Neuronal stem cell (in vitro differentiated cells): ENCODE results near the gene SEC11C. TPM values are rescaled to one million over a fixed set of nuclear protein-coding genes. Genes with fewer than 3 reads are reported as not detected.

ENCODE experiments used
- DNase-seq: peaks from one replicate; pipeline ENCODE4 v3.0.0-alpha.2; 2013; ENCODE audit warnings: low spot score
- H2AFZ ChIP-seq: one replicate; pipeline ENCODE4 v1.6.1; 2013; ENCODE audit warnings: mild to moderate bottlenecking, low read length, inconsistent platforms
- H2AK5ac ChIP-seq: 2 replicates; pipeline ENCODE4 v1.6.1; 2013; ENCODE audit warnings: low read depth, mild to moderate bottlenecking, inconsistent platforms, low read length, moderate library complexity, mixed read lengths
- H2BK120ac ChIP-seq: 2 replicates; pipeline ENCODE4 v1.6.1; 2013; ENCODE audit warnings: low read depth, mild to moderate bottlenecking, inconsistent platforms, low read length, moderate library complexity, mixed read lengths
- H2BK12ac ChIP-seq: one replicate; pipeline ENCODE4 v1.6.1; 2013; ENCODE audit warnings: low read length, inconsistent platforms
- H2BK15ac ChIP-seq: 2 replicates; pipeline ENCODE4 v1.6.1; 2013; ENCODE audit warnings: mild to moderate bottlenecking, low read length, inconsistent platforms, mixed read lengths
- H2BK5ac ChIP-seq: one replicate; pipeline ENCODE4 v1.6.1; 2013; ENCODE audit warnings: inconsistent platforms, mild to moderate bottlenecking, low read length, moderate library complexity
- H3K14ac ChIP-seq: one replicate; pipeline ENCODE4 v1.6.1; 2013; ENCODE audit warnings: low read length, inconsistent platforms
- H3K18ac ChIP-seq: 2 replicates; pipeline ENCODE4 v1.6.1; 2013; ENCODE audit warnings: low read length, inconsistent platforms
- H3K23ac ChIP-seq: 2 replicates; pipeline ENCODE4 v1.6.1; 2013; ENCODE audit warnings: low read depth, mild to moderate bottlenecking, mixed read lengths, low read length, inconsistent platforms; ENCODE audit not compliant: poor library complexity
- H3K27ac ChIP-seq: replicated peaks from 3 replicates; pipeline ENCODE4 v1.5.1; 2013; ENCODE audit warnings: low read length, inconsistent platforms
- H3K27me3 ChIP-seq, 3 experiments: 2 replicates each; pipeline ENCODE4 v1.6.1; 2013; ENCODE audit warnings: low read length in 3 of 3, mild to moderate bottlenecking in 2 of 3, inconsistent platforms in 1 of 3, low read depth in 1 of 3, mixed read lengths in 1 of 3, moderate library complexity in 1 of 3; ENCODE audit not compliant: control insufficient read depth in 3 of 3, insufficient read depth in 3 of 3
- H3K36me3 ChIP-seq, 2 donors: replicated peaks in 1 of 2; 2 replicates each; pipeline ENCODE4 v1.6.1; 2013; ENCODE audit warnings: low read length in 2 of 2; ENCODE audit not compliant: control insufficient read depth in 2 of 2, insufficient read depth in 2 of 2
- H3K4ac ChIP-seq: 2 replicates; pipeline ENCODE4 v1.6.1; 2013; ENCODE audit warnings: inconsistent platforms, mild to moderate bottlenecking, low read length, moderate library complexity
- H3K4me1 ChIP-seq, 2 donors: 1 replicate in 1 of 2; 2 replicates in 1 of 2; pipeline ENCODE4 v1.6.1; 2013; ENCODE audit warnings: low read length in 2 of 2, low read depth in 1 of 2; ENCODE audit not compliant: control insufficient read depth in 2 of 2, insufficient read depth in 1 of 2
- H3K4me2 ChIP-seq: one replicate; pipeline ENCODE4 v1.6.1; 2013; ENCODE audit warnings: mild to moderate bottlenecking, low read length, inconsistent platforms; ENCODE audit not compliant: insufficient read depth, poor library complexity, severe bottlenecking
- H3K4me3 ChIP-seq, 2 donors: 2 replicates each; pipeline ENCODE4 v1.5.1; 2013; ENCODE audit warnings: low read length in 2 of 2, mild to moderate bottlenecking in 2 of 2, inconsistent platforms in 1 of 2, moderate library complexity in 1 of 2
- H3K79me1 ChIP-seq: one replicate; pipeline ENCODE4 v1.6.1; 2013; ENCODE audit warnings: low read depth, mild to moderate bottlenecking, inconsistent platforms, low read length, moderate library complexity
- H3K9ac ChIP-seq: one replicate; pipeline ENCODE4 v1.6.1; 2013; ENCODE audit warnings: mild to moderate bottlenecking, low read depth, low read length, inconsistent platforms; ENCODE audit not compliant: poor library complexity
- H3K9me3 ChIP-seq, 2 donors: replicated peaks in 1 of 2; 2 replicates each; pipeline versions ENCODE3 to v1.6.1; 2013; ENCODE audit warnings: low read length in 2 of 2, mild to moderate bottlenecking in 2 of 2, inconsistent platforms in 1 of 2, low read depth in 1 of 2, mixed read lengths in 1 of 2, moderate library complexity in 1 of 2; ENCODE audit not compliant: control insufficient read depth in 2 of 2, insufficient read depth in 1 of 2
- H4K8ac ChIP-seq: one replicate; pipeline ENCODE4 v1.6.1; 2013; ENCODE audit warnings: low read depth, mild to moderate bottlenecking, inconsistent platforms, low read length, moderate library complexity
- H4K91ac ChIP-seq: one replicate; pipeline ENCODE4 v1.6.1; 2013; ENCODE audit warnings: low read length, low read depth, mild to moderate bottlenecking, inconsistent platforms; ENCODE audit not compliant: poor library complexity
- WGBS, 2 donors: extraction: QIAGEN DNeasy Blood & Tissue Kit; methylation state at CpG; one replicate each; pipeline ENCODE4 v1.1.7; 2013; ENCODE audit warnings: missing lambda C conversion rate in 2 of 2, mixed read lengths in 1 of 2; ENCODE audit not compliant: insufficient read length in 2 of 2, insufficient replicate concordance in 1 of 2; ENCODE audit errors: extremely low coverage in 2 of 2; 5-methylcytosine and 5-hydroxymethylcytosine counted together
- polyA plus RNA-seq, 2 experiments: library from polyadenylated mRNA; stranded (reverse); fragments of 200-250 nt; gene quantifications; one replicate each; pipeline ENCODE4 v1.2.3, GENCODE V29; 2013

The SEC11C gene
- 67.4 TPM for polyA plus RNA-seq (2013, experiment 1 of 2)
- 68.5 TPM for polyA plus RNA-seq (2013, experiment 2 of 2)

GRCh38 chr18:59139615-59140301, at the start of gene SEC11C:
TSS of gene SEC11C (plus strand) at chr18:59139884. CDS start at chr18:59139949, 65 bp downstream.
- Histone ChIP-seq H2BK12ac (no peak within 1 kb of the TSS), H3K9me3 (no peaks in the 10 kb centered on the region), H3K14ac (no peak within 1 kb of the TSS), H3K27me3 (peaks cover 0 to 14% (median 0%) of the 10 kb centered on the region in 3 experiments), H2AFZ (peak within 1 kb of the TSS; percentile 98), H4K91ac (no peak within 1 kb of the TSS), H2AK5ac (no peak within 1 kb of the TSS), H3K27ac (peak within 1 kb of the TSS; percentile 88), H3K79me1 (no peaks in the 10 kb centered on the region), H4K8ac (no peak within 1 kb of the TSS), H2BK5ac (no peak within 1 kb of the TSS), H2BK120ac (no peak within 1 kb of the TSS), H3K36me3 (no peaks in the 10 kb centered on the region), H2BK15ac (no peak within 1 kb of the TSS), H3K4me2 (peak within 1 kb of the TSS; percentile 72), H3K9ac (peak within 1 kb of the TSS; percentile 91), H3K4ac (no peak within 1 kb of the TSS), H3K4me1 (peaks cover 5 to 18% of the 10 kb centered on the region in 2 donors), H3K23ac (peak within 1 kb of the TSS; percentile 53), H3K18ac (peak within 1 kb of the TSS; percentile 92), H3K4me3 (peak within 1 kb of the TSS; percentile 80 to 93)
- peak; percentile 96 for DNase-seq
- no CpG with 5 or more reads among the region's 55 CpGs for WGBS, 2 donors

DNA sequence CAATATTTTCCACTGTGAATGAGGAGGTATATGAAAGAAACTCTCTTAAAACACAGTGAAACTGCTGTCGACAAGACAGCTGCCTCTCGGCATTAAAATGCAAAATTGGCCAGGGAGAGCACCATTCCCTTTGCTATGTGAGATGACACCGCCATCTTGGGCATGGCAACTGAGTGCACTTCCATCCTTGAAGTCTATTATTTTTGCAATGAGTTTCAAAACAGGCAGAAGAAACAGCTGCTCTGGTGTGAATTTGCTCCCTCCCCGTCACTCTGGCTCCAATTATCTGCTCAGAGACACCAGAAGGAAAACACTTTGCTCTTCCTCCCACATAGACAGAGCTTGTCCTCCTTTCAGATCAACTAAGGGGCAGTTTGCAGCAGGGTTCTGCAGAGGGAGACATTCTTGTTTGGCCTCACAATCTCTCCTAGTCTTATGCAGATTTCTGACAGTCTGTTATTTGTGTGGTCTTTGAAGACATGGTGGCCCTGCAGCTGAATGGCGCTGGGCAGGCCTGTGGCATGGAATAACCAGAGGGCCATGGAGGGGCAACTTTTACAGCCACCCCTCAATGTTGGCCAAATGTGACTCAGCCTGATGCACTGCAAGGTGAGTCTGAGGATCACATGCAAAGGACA, 48.6 kb upstream of the SEC11C start:
- no peaks in the 10 kb centered on the region for H3K36me3 ChIP-seq

GRCh38 chr18:59093668-59094067, 46.0 kb upstream of the SEC11C start:
- H3K4ac ChIP-seq = no peak overlapping the region
- H3K23ac ChIP-seq = no peak overlapping the region
- no peak overlapping the region for H2BK5ac ChIP-seq
- no peak overlapping the region for H4K8ac ChIP-seq
- no peak overlapping the region for H2AFZ ChIP-seq
- DNase-seq = no peak
- no peaks in the 10 kb centered on the region for H3K36me3 ChIP-seq
- no peak overlapping the region for H3K27ac ChIP-seq
- H3K9me3 ChIP-seq = no peaks in the 10 kb centered on the region
- H2BK15ac ChIP-seq = no peak overlapping the region
- H3K27me3 ChIP-seq = peaks cover 0 to 38% (median 0%) of the 10 kb centered on the region in 3 experiments
- H2BK120ac ChIP-seq = no peak overlapping the region
- peaks cover 0 to 7% of the 10 kb centered on the region in 2 donors for H3K4me1 ChIP-seq
- no peak overlapping the region for H3K4me3 ChIP-seq
- H3K4me2 ChIP-seq = no peak overlapping the region
- H3K14ac ChIP-seq = no peak overlapping the region
- H4K91ac ChIP-seq = no peak overlapping the region
- no CpG with 5 or more reads among the region's 7 CpGs for WGBS, 2 donors
- no peaks in the 10 kb centered on the region for H3K79me1 ChIP-seq
- H3K18ac ChIP-seq = peak overlapping the region; percentile 51
- H3K9ac ChIP-seq = no peak overlapping the region
- H2AK5ac ChIP-seq = peak overlapping the region; percentile 27
- H2BK12ac ChIP-seq = no peak overlapping the region

More for the DNA sequence above, 48.6 kb upstream of the SEC11C start:
- no peak overlapping the region for H3K23ac ChIP-seq
- no peak overlapping the region for H3K18ac ChIP-seq
- no peak overlapping the region for H3K27ac ChIP-seq
- no peaks in the 10 kb centered on the region for H3K9me3 ChIP-seq
- H3K27me3 ChIP-seq = peaks cover 0 to 41% (median 0%) of the 10 kb centered on the region in 3 experiments
- no peak overlapping the region for H2BK120ac ChIP-seq
- no peak overlapping the region for H3K4me3 ChIP-seq
- H2AFZ ChIP-seq = no peak overlapping the region
- no peak overlapping the region for H4K8ac ChIP-seq
- no peak overlapping the region for H3K4ac ChIP-seq
- WGBS, 2 donors = no CpG with 5 or more reads among the region's 5 CpGs
- H3K14ac ChIP-seq = no peak overlapping the region
- no peak overlapping the region for H4K91ac ChIP-seq
- H3K79me1 ChIP-seq = no peaks in the 10 kb centered on the region
- DNase-seq = no peak
- peaks cover 0 to 3% of the 10 kb centered on the region in 2 donors for H3K4me1 ChIP-seq
- H2BK5ac ChIP-seq = no peak overlapping the region
- H3K4me2 ChIP-seq = no peak overlapping the region
- no peak overlapping the region for H3K9ac ChIP-seq
- H2BK12ac ChIP-seq = no peak overlapping the region
- H2AK5ac ChIP-seq = no peak overlapping the region
- H2BK15ac ChIP-seq = no peak overlapping the region

DNA sequence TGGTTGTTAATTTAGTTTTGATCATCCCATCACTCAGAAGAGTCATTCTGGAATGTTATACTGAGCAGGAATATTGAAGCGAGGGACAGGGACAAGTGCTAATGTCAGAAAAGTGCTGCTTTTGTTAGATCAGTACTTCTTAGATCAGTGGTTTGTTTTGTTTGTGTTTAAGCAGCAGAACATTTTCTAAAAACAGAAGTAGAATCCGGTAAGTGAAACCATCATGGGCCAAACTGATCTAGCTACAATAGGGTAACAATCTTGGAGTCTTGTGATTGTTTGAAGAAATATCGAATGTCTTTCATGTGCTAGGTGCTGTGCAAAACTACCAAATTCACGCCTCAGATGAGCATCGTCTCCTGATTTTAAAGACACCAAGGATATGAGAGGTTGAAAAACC, 45.1 kb upstream of the SEC11C start:
- whole genome bisulfite sequencing, 2 donors = no CpG with 5 or more reads among the region's 5 CpGs
- no peak for DNase-seq

More for the DNA sequence above, 45.1 kb upstream of the SEC11C start:
- no peak overlapping the region for H4K8ac ChIP-seq
- no peak overlapping the region for H3K4me3 ChIP-seq
- no peak overlapping the region for H4K91ac ChIP-seq
- no peak overlapping the region for H3K4me2 ChIP-seq
- H3K4me1 ChIP-seq = peaks cover 0 to 7% of the 10 kb centered on the region in 2 donors
- H3K4ac ChIP-seq = no peak overlapping the region
- no peaks in the 10 kb centered on the region for H3K79me1 ChIP-seq
- peaks cover 0 to 37% (median 0%) of the 10 kb centered on the region in 3 experiments for H3K27me3 ChIP-seq
- H3K9me3 ChIP-seq = no peaks in the 10 kb centered on the region
- no peaks in the 10 kb centered on the region for H3K36me3 ChIP-seq
- H3K9ac ChIP-seq = no peak overlapping the region
- no peak overlapping the region for H2BK120ac ChIP-seq
- no peak overlapping the region for H3K23ac ChIP-seq
- H2BK12ac ChIP-seq = no peak overlapping the region
- no peak overlapping the region for H2BK15ac ChIP-seq
- H2AK5ac ChIP-seq = no peak overlapping the region
- no peak overlapping the region for H3K18ac ChIP-seq
- no peak overlapping the region for H3K27ac ChIP-seq
- H2AFZ ChIP-seq = no peak overlapping the region
- H2BK5ac ChIP-seq = no peak overlapping the region
- H3K14ac ChIP-seq = no peak overlapping the region
